Inflammatory macrophage treated with lipopolysaccharide for 4 hours (primary cell): ENCODE results near the gene CDC40.
"Not testable (repeated sequence)": the region's sequence is repeated elsewhere in the genome, so short reads cannot be mapped to it uniquely, and the experiment has no call there.

ENCODE experiments used
- DNase-seq: peaks from one replicate; pipeline ENCODE4 v3.0.0-alpha.2; 2020

The CDC40 gene

GRCh38 chr6:110272781-110273180 lies 92.6 kb downstream of the CDC40 start:
- DNase-seq: not testable (repeated sequence)

GRCh38 chr6:110277100-110277665 lies 97.0 kb downstream of the CDC40 start:
- no peak for DNase-seq
